CD4-positive, alpha-beta T cell treated with Interleukin-15 for 1 hour (primary cell): Measurements from ENCODE around the gene RBM14.
A peak's percentile ranks its signal among the peaks of the same experiment; 100 is the strongest.
"Not testable (repeated sequence)": the region's sequence is repeated elsewhere in the genome, so short reads cannot be mapped to it uniquely, and the experiment has no call there.

Experiments used
- DNase-seq: peaks from one replicate; pipeline ENCODE4 v3.0.0-alpha.2; 2020

The RBM14 gene

GRCh38 chr11:66616379-66617154 lies at the start of gene RBM14:
TSS of gene RBM14 (plus strand) at chr11:66616630. CDS start at chr11:66616721, 91 bp downstream.
- DNase-seq, result peak; percentile 99

- no peak for DNase-seq
Observed at GRCh38 chr11:66567787-66568123, 48.7 kb upstream of the RBM14 start.

GRCh38 chr11:66568124-66568916 lies 48.1 kb upstream of the RBM14 start, which contains the start of gene CTSF:
TSS of gene CTSF (minus strand) at chr11:66568606. CDS start at chr11:66568486, 120 bp downstream.
- DNase-seq, result peak; percentile 77

- no peak for DNase-seq
Observed at GRCh38 chr11:66569076-66569475, 47.4 kb upstream of the RBM14 start.

DNA sequence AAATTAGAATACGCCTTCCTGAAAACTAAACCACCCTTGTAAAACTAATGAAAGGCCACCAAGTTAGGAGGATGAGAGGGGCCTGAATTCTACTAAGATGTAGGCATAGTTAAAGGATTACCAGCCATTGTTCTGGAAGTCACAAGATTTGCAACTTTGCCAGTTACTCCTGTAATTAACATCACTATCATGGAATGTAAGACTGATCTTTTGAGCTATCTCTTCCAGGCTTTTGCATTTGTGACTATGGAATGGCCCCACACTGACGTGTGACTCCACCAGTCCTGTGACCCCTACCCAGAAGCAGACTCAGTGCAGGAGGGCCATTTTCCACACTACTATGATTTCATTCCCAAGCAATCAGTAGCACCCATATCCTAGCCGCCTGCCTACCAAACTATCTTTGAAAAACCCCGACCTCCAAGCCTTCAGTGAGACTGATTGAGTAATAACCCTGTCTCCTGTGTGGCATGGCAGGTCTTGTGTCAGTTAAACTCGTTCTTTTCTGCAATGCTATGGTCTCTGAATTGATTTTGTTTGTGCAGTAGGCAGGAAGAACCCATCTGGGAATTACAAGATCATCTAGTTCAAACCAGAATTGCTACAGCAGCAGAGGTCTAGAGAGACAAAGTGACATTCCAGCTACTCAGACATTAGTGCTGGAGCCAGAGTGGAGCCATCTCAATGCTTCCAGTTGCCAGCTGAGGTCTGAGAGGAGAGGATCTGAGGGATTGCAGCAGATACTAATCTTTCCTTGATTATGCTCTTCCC lies 46.2 kb upstream of the RBM14 start:
- no peak for DNase-seq

GRCh38 chr11:66570850-66571180 lies 45.6 kb upstream of the RBM14 start:
- DNase-seq, result no peak

DNA sequence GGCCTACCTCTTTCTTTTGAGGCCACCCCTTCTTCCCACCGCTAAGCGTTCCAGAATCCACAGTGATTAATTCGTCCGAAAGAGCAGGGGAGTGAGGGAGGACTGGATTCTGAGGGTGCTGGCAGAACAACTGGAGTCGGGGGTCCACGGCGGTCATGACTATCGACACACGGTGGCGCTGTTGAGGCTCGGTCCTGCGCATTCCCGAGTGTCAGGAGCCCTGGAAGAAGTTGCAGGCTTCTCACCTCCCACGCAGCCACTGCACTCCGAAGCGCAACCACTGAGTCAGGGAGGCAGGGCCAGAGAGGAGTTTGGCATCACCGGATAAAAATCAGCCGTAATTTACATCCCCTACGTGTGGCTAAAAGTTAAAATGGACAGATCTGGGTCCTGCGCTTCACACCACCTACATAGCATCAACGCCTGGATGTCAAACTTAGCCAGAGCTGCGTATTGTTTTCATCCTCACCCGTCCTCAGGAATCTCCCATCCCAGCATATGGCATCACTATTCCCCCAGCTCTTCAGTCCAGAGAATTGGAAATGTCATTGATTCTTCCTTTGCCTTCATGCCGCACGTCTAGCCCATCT lies 37.3 kb upstream of the RBM14 start:
- DNase-seq, result peak; percentile 72

GRCh38 chr11:66580803-66581202 lies 35.6 kb upstream of the RBM14 start:
- no peak for DNase-seq

- DNase-seq, result no peak
Observed at GRCh38 chr11:66581261-66581660, 35.2 kb upstream of the RBM14 start.

DNA sequence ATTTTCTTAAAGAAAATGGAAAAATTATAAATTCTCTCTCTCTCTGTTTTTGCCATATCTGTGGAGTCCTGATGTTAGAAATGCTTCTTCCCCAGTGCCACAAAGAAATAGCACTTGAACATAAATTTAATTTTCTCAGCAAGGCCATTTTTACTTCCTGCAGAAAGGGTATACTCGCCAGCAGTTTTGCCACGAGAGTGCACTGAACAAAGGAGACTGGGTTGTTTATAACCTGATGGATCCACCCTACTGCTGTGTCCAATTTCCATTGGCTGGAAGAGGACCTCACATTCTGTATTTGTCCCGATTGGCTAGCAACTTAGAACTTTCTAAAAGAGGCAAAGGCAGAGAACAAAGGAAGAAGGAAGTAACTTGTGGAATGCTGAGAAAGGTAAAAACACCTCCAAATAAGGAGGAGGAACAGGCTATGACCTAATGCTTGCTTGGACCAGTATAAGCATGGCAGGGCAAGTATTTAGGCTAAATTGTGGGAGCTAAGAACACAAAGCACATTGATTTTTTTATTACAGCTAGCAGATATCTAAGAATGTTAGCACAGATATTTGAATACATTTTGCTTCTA lies 33.8 kb upstream of the RBM14 start:
- not testable (repeated sequence) for DNase-seq

- not testable (repeated sequence) for DNase-seq
Observed at GRCh38 chr11:66585447-66585846, 31.0 kb upstream of the RBM14 start.

- DNase-seq, result no peak
Observed at GRCh38 chr11:66586136-66586535, 30.3 kb upstream of the RBM14 start.

GRCh38 chr11:66589315-66589714 lies 27.1 kb upstream of the RBM14 start:
- not testable (repeated sequence) for DNase-seq

DNA sequence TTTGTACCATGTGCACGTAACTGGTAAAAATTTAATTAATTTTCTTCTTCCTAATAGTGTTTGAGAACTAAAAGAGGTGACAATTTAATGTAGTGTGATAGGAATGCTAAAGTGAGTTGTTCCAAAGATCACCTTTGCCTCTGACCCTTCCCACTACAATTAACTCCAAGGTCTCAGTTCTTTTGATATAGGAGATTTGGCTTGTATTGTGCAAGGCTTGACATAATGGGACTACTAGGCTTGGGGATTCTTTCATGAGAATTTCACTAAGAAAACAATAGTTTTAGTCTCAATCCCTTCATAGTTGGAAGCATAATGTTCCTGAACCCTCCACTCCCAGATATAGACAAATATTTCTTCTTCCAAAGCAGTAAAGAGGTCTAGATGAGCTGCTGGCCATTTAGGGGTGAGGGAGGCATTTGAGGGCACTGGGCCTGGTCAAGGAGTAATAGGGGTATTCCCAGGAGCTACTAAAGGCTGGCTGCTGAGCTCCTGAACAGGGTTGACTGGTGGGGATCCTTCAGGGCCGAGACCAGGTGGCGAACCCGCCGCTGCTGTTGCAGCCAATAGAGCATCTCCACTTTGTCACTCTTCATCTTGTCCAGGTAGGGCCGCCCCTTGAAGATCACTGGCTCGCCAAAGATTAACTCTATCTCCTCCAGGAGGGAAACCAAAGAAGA lies 26.3 kb upstream of the RBM14 start:
- DNase-seq, result no peak

- DNase-seq, result no peak
Observed at GRCh38 chr11:66591175-66591574, 25.3 kb upstream of the RBM14 start.

DNA sequence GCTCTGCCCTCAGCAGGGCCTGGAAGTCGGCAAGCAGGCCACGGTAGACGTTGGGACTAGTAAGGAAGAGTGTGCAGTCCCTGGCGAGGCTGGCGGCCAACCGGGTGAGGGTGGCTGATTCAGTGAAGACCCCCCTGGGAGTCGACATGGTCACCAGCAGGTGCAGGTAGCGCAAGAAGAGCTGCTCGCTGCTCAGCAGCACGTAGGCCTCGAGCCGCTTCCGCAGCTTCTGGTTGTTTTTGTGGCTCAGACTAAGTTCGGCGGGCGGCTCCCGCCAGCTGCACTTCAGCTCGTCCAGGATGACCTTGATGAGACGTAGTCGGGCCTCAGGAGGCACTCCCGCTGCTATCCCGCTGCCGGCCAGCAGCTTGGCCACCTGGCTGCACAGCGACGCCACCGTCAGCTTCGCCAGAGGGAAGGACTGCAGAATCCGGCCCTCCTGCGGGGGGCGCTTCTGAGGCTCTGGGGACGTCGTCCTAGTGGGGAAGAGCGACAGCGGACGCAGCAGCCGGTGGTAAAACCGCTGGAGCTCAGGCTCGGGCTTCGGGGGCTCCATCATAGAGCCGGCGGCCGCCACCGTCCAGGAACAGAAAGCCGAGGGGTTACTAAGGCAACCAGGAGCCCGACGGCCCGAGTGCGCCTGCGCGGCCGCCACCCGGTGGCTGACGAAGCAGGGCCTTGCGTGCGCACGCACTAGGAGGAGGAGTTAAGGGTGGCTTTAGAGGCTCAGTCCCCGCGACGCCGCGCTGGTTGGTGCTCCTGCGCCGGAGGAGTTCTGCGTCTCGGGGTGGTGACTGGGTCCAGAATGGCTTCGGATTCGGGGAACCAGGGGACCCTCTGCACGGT lies 23.8 kb upstream of the RBM14 start, which contains the start of the genes CCDC87 and CCS:
CCDC87 (minus strand) TSS at position 607 of the 846 bp plus-strand sequence; CDS start at position 559, 48 bp downstream.
CCS (plus strand) TSS at position 729 of the 846 bp plus-strand sequence; CDS start at position 806, 77 bp downstream.
- DNase-seq, result peak; percentile 99

DNA sequence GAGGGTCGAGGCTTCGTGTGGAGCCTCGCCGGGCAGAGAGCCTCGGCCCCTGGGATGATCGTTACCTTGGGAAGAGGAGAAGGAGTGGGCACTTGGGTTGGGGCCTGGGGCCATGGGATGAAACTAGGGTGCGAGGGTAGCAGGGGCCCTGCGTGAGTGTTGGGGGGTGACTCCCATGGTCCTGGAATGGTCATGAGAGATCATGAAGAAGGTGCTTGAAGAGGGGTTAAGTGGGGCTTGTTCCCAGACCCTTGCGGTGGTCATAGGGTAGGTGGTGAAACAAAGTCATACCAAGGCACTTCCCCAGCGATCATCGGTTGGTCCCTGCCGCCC lies 23.2 kb upstream of the RBM14 start:
- no peak for DNase-seq

DNA sequence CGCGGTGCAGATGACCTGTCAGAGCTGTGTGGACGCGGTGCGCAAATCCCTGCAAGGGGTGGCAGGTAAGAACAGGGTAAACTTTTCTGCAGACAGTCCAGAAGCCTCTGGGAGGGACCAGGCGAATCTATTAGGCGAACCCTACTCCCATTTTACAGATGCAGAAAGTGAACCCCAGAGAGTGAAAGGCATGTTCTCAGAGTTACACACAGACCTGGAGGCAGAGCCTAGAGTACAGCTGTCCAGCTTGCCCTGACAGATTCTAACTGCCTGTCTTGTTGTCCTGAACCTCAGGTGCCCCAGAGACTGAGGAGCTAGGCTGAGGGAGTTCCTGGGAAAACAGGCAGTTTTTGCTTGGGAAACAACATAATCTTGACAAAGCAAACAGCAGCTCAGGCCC lies 22.8 kb upstream of the RBM14 start:
- no peak for DNase-seq

GRCh38 chr11:66595245-66595904 lies 21.1 kb upstream of the RBM14 start:
- DNase-seq, result no peak

- DNase-seq, result no peak
Observed at GRCh38 chr11:66598993-66599392, 17.4 kb upstream of the RBM14 start.
